ENCODE results near the gene RSRC1.

Gene RSRC1

DNA sequence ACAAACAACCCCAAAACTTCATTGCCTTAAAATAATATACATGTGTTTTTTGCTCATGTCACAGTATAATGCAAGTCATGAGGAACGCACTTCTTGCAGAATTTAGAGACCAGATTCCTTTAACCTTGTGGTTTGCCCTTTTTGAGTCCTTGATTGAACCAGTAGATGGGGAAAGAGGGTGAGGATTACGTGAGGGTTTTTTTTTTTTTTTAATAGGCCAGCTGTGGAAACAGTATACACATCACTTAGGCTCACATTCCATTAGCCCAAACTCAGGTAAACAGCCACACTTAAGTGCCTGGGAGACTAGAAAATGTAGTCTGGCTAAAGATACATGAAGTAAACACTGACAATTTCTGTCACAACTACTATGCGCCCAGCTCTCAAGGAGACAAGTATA is 346.2 kb downstream of the RSRC1 start:
- Histone ChIP-seq H3K4me3 (no peak overlapping the region), H3K4me1 (peaks cover 0 to 5% (median 0%) of the 10 kb centered on the region in 4 donors), H3K27ac (no peak overlapping the region), H3K27me3 (no peaks in the 10 kb centered on the region), H3K36me3 (no peaks in the 10 kb centered on the region), H3K9me3 (no peaks in the 10 kb centered on the region)
- TF ChIP-seq, protein P1, sequence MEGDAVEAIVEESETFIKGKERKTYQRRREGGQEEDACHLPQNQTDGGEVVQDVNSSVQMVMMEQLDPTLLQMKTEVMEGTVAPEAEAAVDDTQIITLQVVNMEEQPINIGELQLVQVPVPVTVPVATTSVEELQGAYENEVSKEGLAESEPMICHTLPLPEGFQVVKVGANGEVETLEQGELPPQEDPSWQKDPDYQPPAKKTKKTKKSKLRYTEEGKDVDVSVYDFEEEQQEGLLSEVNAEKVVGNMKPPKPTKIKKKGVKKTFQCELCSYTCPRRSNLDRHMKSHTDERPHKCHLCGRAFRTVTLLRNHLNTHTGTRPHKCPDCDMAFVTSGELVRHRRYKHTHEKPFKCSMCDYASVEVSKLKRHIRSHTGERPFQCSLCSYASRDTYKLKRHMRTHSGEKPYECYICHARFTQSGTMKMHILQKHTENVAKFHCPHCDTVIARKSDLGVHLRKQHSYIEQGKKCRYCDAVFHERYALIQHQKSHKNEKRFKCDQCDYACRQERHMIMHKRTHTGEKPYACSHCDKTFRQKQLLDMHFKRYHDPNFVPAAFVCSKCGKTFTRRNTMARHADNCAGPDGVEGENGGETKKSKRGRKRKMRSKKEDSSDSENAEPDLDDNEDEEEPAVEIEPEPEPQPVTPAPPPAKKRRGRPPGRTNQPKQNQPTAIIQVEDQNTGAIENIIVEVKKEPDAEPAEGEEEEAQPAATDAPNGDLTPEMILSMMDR (IDR thresholded peaks at IDR 0.05) = no peak
- intact Hi-C loops (cut with DNase I; ENCODE audit: low total_unique reads) = no loop called here
- DNase-seq = no peak

- Histone ChIP-seq H3K36me3 (no peaks in the 10 kb centered on the region), H3K4me3 (no peak overlapping the region), H3K4me1 (peaks cover 0 to 5% (median 0%) of the 10 kb centered on the region in 4 donors), H3K27ac (no peak overlapping the region), H3K27me3 (no peaks in the 10 kb centered on the region), H3K9me3 (no peaks in the 10 kb centered on the region)
- DNase-seq = no peak
- TF ChIP-seq, protein P1 (IDR thresholded peaks at IDR 0.05) = no peak
- intact Hi-C loops (cut with DNase I; ENCODE audit: low total_unique reads) = no loop called here
Observed at GRCh38 chr3:158458464-158458863, 348.6 kb downstream of the RSRC1 start.

- no peaks in the 10 kb centered on the region for H3K36me3 ChIP-seq
- no peaks in the 10 kb centered on the region for H3K27me3 ChIP-seq
- TF ChIP-seq, protein P1 (IDR thresholded peaks at IDR 0.05) = no peak
- no peak overlapping the region for H3K27ac ChIP-seq
- intact Hi-C loops (cut with DNase I; ENCODE audit: low total_unique reads) = no loop called here
- DNase-seq = no peak
- no peaks in the 10 kb centered on the region for H3K9me3 ChIP-seq
- H3K4me1 ChIP-seq = no peaks in the 10 kb centered on the region
- no peak overlapping the region for H3K4me3 ChIP-seq
Observed at GRCh38 chr3:158460926-158461325, 351.0 kb downstream of the RSRC1 start.

- intact Hi-C loops (cut with DNase I; ENCODE audit: low total_unique reads) = no loop called here
- H3K4me3 ChIP-seq = no peak overlapping the region
- H3K4me1 ChIP-seq = no peaks in the 10 kb centered on the region
- H3K27ac ChIP-seq = no peak overlapping the region
- TF ChIP-seq, protein P1 (IDR thresholded peaks at IDR 0.05) = no peak
- no peak for DNase-seq
- no peaks in the 10 kb centered on the region for H3K9me3 ChIP-seq
- no peaks in the 10 kb centered on the region for H3K27me3 ChIP-seq
- H3K36me3 ChIP-seq = no peaks in the 10 kb centered on the region
Observed at GRCh38 chr3:158463556-158463955, 353.7 kb downstream of the RSRC1 start.

- H3K4me1 ChIP-seq = no peaks in the 10 kb centered on the region
- H3K9me3 ChIP-seq = no peaks in the 10 kb centered on the region
- H3K27ac ChIP-seq = no peak overlapping the region
- DNase-seq = no peak
- TF ChIP-seq, protein P1 (IDR thresholded peaks at IDR 0.05) = no peak
- no peaks in the 10 kb centered on the region for H3K27me3 ChIP-seq
- intact Hi-C loops (cut with DNase I; ENCODE audit: low total_unique reads) = no loop called here
- no peaks in the 10 kb centered on the region for H3K36me3 ChIP-seq
- no peak overlapping the region for H3K4me3 ChIP-seq
Observed at GRCh38 chr3:158465074-158465473, 355.2 kb downstream of the RSRC1 start.
